ENCODE results near the gene KCNJ14. TPM values are rescaled to one million over a fixed set of nuclear protein-coding genes. Genes with fewer than 3 reads are reported as not detected.

The KCNJ14 gene
- polyA plus RNA-seq, 1 of the 3 experiments (the other 2 are of a cell fraction), result 1.2 TPM

- Histone ChIP-seq H3K27me3 (ENCODE audit: insufficient read depth) (no peaks in the 10 kb centered on the region), H3F3A (replicated peaks; ENCODE audit: insufficient read depth) (peaks cover 11% of the 10 kb centered on the region), H3K36me3 (replicated peaks in 1 of 2; ENCODE audit: control insufficient read depth in 1 of 2, insufficient read depth in 2 of 2, low read length in 1 of 2) (no peaks in the 10 kb centered on the region), H2AFZ (ENCODE audit: low read depth) (peak overlapping the region; percentile 61; the same call in 1 of the 2 replicates), H3K9me3 (no peaks in the 10 kb centered on the region), H4K20me1 (ENCODE audit: insufficient read depth) (no peaks in the 10 kb centered on the region), H3K4me1 (ENCODE audit: control insufficient read depth in 1 of 2, insufficient read depth in 2 of 2, low read depth in 1 of 2, low read length in 1 of 2) (peaks cover 0 to 22% of the 10 kb centered on the region in 2 experiments; a peak in 1 of 4 replicates), H3K4me3 (ENCODE audit: low read depth in 2 of 2, low read length in 1 of 2) (peak overlapping the region; percentile 58 to 72; a peak in 2 of 4 replicates), H3K9ac (no peak overlapping the region), H3K79me2 (ENCODE audit: insufficient read depth) (no peaks in the 10 kb centered on the region), H3K9me2 (no peaks in the 10 kb centered on the region), H3K27ac (ENCODE audit: low read depth in 2 of 2, low read length in 1 of 2) (peak overlapping the region in 1 of 2 experiments; percentile 16; a peak in 1 of 4 replicates), H3K4me2 (no peak overlapping the region; the same call in 1 of the 2 replicates)
- 18% methylated on average over 7 of the region's 11 CpGs for WGBS (ENCODE audit: low lambda C conversion rate)
- ChIA-PET POLR2A (interaction anchor here (1.0 to 1.7 kb wide), 2 partner anchors 16 to 105 kb away, joined by 3 to 4 read pairs; partner anchors contain the start of genes RPL18 and SPHK2), CTCF (interaction anchor here (0.6 to 1.1 kb wide), 3 partner anchors 18 to 71 kb away, joined by 3 to 4 read pairs (median 4); no protein-coding TSS in a partner anchor)
- TF ChIP-seq SMC3 (IDR thresholded peaks at IDR 0.05; ENCODE audit: low read depth, low read length), result no peak
- TF ChIP-seq, protein P1, sequence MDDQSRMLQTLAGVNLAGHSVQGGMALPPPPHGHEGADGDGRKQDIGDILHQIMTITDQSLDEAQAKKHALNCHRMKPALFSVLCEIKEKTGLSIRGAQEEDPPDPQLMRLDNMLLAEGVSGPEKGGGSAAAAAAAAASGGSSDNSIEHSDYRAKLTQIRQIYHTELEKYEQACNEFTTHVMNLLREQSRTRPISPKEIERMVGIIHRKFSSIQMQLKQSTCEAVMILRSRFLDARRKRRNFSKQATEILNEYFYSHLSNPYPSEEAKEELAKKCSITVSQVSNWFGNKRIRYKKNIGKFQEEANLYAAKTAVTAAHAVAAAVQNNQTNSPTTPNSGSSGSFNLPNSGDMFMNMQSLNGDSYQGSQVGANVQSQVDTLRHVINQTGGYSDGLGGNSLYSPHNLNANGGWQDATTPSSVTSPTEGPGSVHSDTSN (IDR thresholded peaks at IDR 0.05), result no peak
- no peak for TF ChIP-seq MXI1 (IDR thresholded peaks at IDR 0.05; ENCODE audit: low read depth, low read length)
- no peak for TF ChIP-seq RFX5 (IDR thresholded peaks at IDR 0.05; ENCODE audit: low read length)
- no peak for TF ChIP-seq FOXJ3 (CRISPR knock-in tag; IDR thresholded peaks at IDR 0.05)
- no peak for TF ChIP-seq MAX (IDR thresholded peaks at IDR 0.05; ENCODE audit: low read depth)
- no peak for TF ChIP-seq POLR2AphosphoS5 (IDR thresholded peaks at IDR 0.05; ENCODE audit: low read depth, low read length)
- TF ChIP-seq FOXM1 (IDR thresholded peaks at IDR 0.05; ENCODE audit: low read depth), result no peak
- TF ChIP-seq, protein P2, sequence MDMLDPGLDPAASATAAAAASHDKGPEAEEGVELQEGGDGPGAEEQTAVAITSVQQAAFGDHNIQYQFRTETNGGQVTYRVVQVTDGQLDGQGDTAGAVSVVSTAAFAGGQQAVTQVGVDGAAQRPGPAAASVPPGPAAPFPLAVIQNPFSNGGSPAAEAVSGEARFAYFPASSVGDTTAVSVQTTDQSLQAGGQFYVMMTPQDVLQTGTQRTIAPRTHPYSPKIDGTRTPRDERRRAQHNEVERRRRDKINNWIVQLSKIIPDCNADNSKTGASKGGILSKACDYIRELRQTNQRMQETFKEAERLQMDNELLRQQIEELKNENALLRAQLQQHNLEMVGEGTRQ (IDR thresholded peaks at IDR 0.05; ENCODE audit: borderline replicate concordance, low read depth, low read length), result no peak
- TF ChIP-seq NFIC (IDR thresholded peaks at IDR 0.05; ENCODE audit: borderline replicate concordance), result no peak
- TF ChIP-seq, protein P3, sequence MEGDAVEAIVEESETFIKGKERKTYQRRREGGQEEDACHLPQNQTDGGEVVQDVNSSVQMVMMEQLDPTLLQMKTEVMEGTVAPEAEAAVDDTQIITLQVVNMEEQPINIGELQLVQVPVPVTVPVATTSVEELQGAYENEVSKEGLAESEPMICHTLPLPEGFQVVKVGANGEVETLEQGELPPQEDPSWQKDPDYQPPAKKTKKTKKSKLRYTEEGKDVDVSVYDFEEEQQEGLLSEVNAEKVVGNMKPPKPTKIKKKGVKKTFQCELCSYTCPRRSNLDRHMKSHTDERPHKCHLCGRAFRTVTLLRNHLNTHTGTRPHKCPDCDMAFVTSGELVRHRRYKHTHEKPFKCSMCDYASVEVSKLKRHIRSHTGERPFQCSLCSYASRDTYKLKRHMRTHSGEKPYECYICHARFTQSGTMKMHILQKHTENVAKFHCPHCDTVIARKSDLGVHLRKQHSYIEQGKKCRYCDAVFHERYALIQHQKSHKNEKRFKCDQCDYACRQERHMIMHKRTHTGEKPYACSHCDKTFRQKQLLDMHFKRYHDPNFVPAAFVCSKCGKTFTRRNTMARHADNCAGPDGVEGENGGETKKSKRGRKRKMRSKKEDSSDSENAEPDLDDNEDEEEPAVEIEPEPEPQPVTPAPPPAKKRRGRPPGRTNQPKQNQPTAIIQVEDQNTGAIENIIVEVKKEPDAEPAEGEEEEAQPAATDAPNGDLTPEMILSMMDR (IDR thresholded peaks at IDR 0.05), result no peak
- no peak for TF ChIP-seq TAF1 (IDR thresholded peaks at IDR 0.05; ENCODE audit: borderline replicate concordance, low read depth, low read length)
- TF ChIP-seq EZH2phosphoT487 (IDR thresholded peaks at IDR 0.05; ENCODE audit: borderline replicate concordance, low read depth), result no peak
- TF ChIP-seq YY1 (IDR thresholded peaks at IDR 0.05; ENCODE audit: low read depth), result no peak
- TF ChIP-seq RCOR1 (IDR thresholded peaks at IDR 0.05; ENCODE audit: low read length), result no peak
- DNase-seq, result no peak
Observed at GRCh38 chr19:48514123-48514458, 58.7 kb downstream of the KCNJ14 start.

All from SK-N-SH (cell line).